Stimulated activated CD4-positive, alpha-beta T cell treated with anti-CD3 and anti-CD28 coated beads, Interleukin-1b, Interleukin-23, amount 100 ng/mL, for 1 hour (primary cell): ENCODE measurements around the gene XRN2.
"Not testable (repeated sequence)": the region's sequence is repeated elsewhere in the genome, so short reads cannot be mapped to it uniquely, and the experiment has no call there.

Experiments
- DNase-seq, 2 donors: peaks; one replicate each; pipeline ENCODE4 v3.0.0-alpha.2; 2020; ENCODE audit warnings: low read depth in 2 of 2

XRN2 gene

DNA sequence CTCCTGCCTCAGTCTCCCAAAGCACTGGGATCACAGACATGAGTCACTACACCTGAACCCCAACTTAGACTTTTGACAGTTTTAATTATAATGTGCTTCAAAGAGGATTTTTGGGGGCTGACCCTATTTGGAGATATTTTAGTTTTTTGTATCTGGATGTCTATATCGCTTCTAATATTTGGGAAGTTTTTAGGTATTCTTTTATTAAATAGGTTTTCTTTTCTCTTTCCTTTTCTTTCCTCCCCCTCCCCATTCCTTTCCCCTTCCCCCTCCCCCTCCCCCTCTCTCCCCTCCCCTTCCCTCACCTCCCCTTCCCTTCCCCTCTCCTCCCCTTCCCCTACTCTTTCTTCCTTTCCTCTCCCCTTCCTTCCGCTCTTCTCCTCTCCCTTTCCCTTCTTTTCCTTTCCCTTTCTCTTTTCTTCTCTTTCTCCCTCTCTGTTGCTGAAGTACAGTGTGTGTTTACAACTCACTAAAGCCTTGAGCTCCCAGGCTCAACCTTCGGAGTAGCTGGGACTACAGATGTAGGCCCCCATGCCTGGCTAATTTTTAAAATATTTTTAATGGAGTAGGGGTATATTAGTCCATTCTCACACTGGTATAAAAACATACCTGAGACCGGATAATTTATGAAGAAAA lies 118.6 kb downstream of the XRN2 start:
- no peak for DNase-seq

DNA sequence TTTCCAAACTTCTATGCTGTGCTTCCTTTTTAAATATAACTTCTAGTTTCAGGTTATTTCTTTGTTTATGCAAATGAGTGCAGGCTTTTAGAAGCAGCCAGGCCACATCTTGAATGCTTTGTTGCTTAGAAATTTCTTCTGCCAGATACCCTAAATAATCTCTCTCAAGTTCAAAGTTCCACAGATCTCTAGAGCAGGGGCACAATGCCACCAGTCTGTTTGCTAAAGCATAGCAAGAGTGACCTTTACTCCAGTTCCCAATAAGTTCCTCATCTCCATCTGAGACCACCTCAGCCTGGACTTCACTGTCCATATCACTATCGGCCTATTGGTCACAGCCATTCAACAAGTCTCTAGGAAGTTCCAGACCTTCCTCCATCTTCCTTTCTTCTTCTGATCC lies 120.6 kb downstream of the XRN2 start:
- not testable (repeated sequence) for DNase-seq

DNA sequence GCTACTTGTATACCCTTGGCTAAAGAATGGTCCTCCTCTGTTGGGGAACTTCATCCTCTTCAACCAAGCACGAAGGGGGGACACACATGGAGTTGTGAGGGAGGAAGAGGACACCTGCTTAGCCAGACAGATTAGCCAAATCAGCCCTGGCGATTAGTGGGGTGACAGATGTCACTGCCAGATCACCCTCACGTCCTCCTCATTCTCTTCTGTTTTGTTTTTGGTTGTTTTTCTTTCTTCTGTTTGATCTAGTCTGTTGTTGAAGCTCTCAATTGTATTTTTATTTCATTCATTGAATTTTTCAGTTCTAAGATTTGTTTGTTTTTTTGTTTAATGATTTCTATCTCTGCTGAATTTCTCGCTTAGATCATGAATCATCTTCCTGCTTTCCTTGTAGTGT lies 121.7 kb downstream of the XRN2 start:
- no peak for DNase-seq

DNA sequence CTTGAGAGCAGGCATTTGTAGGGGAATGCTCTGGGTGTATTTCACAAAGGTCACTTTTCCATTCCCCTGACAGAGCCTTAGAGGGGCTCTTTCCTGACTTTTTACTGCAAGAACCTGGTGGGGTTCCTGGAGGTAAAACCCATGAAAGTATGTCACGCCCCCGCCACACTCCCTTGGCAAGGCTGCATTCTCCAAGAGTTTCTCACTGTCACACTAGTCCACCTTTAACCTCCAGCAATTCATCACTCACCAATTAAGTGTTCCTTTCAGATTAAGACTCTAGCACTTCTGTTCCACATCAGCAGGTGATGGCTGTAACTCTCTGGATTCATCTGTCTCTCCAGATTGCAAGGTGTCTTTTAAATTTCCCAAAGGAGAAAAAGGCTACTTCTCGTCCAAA lies 126.9 kb downstream of the XRN2 start:
- DNase-seq, result no peak

DNA sequence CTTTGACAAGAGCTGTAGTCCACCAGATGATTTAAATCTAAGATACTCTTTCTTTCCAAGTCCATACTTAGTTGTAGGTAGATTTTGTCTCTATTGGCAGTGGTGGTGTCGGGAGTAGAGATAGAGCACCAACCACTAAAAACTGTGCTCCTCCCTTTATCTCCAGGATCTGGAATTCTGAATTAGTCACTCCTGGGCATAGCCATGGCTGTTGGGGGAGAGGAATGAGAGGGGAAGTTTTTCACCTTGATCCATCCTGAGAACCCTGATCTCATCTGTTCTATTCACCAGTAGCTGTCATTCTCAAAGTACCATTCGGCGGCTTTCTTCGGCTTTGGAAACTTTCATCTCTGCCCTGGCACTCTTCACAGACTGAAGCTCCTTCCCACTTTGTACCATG lies 129.8 kb downstream of the XRN2 start:
- no peak for DNase-seq

DNA sequence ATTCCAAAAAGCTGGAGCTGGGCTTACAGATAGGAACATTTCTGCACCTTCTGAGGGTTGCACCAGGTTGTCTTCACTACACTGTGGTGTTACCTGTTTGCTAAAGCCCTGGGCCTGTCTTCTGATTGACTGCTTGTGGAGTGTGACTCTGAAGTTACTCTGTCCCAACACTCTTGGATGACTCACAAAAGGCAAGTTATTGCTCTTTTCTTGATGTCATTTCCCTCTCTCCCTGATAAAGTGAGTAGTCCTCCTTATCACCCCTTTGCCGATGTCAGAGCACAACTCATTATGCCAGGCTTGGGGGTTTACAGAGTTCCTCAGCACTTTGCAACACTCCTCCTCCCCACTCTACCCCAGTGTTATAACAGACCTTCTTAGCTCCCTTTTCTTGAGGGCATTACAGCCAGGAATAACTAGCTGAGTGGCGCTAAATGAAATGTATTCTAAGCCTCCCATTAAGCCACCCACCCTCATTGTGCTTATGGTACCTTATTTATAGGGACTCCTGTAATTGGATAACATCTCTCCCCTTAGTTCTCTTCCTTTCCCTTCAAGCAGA lies 130.3 kb downstream of the XRN2 start:
- no peak for DNase-seq

DNA sequence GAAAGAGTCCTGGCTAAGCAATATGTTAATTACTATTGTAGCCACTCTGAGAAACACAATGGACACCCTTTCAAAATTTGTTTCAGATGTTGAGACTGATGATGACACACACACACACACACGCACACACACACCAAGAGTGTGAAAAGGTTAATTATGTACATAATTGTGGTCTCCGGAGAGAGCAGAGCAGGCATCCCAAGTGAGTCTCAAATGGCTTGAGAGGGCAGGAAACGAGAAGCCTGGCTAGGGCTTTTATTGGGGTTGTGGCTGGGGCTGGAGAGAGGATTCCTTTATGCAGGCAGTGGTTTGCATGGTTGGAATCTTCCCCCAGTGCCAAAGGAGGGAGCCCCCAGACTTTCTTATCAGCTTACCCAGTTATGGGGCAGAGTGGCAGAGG lies 132.4 kb downstream of the XRN2 start:
- no peak for DNase-seq

DNA sequence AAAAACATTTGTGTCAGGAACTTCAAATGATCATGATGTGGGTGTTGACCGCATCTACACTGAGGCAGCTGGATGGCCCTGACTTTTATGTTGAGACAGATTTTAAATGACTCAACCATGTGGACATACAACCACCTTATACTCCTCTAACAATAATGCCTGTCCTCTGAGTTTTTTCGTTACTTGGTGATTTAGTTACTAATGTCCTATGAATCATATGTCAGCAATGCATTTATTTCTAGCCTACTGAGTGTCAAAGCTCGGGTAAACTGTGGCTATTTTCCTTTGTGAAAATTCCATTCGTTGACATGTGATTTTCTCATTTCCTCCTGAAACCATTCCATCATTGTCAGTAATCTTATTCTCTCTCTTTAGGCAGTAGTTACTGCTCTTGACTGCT lies 133.1 kb downstream of the XRN2 start:
- no peak for DNase-seq

DNA sequence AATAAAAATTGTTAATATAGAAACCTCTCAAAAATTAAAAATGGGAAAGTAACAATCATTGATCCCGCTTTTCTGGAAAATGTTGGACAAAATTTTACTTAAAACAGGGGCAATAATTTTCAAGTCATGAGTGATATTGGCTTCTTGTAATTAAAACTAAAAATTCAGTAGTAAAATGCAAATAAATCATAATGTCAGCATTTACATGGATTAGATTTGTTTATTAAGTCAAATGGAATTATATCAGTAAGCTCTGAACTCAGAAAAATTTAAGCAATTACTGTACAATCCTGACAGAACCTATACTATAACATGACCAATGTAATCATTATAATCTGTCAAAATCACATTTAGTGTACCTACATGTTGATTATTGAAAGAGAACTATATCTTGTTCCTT lies 134.1 kb downstream of the XRN2 start:
- no peak for DNase-seq

DNA sequence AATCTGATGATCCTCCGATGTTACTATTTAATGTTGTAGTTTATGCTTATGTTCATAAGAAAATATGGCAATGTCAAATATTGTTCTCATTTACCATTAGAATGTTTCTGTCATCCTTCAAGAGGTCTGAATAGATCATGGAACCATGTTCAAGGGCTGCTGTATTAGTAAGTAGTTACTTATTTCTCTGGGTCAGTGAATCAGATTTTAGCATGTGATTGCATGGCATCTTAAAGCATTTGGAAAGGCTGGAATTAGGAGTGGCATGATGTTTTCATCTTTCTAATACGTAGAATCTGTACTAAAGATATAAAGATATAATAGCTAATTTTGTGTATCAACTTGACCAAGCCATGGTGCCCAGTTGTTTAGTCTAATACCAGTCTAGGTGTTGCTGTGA lies 134.7 kb downstream of the XRN2 start:
- DNase-seq, result no peak
